ENCODE data around the gene HTRA1.

GRCh38 chr10:122546242-122546641 lies 84.9 kb downstream of the HTRA1 start:
- TF ChIP-seq POLR2A (IDR thresholded peaks at IDR 0.05; ENCODE audit: low read depth, low read length) (no peak), LARP7 (IDR thresholded peaks at IDR 0.05) (no peak), CREM (IDR thresholded peaks at IDR 0.05; ENCODE audit: low read depth) (no peak), SREBF2 (IDR thresholded peaks at IDR 0.05; ENCODE audit: low read length) (no peak), FOXM1 (IDR thresholded peaks at IDR 0.05; ENCODE audit: low read depth, low read length) (no peak), CHD2 (IDR thresholded peaks at IDR 0.05; ENCODE audit: borderline replicate concordance, low read depth, low read length) (no peak), CTCF (IDR thresholded peaks at IDR 0.05 in 2 of 3, conservative IDR thresholded peaks at IDR 0.05 in 1 of 3; ENCODE audit: control insufficient read depth in 2 of 3, extremely low read depth in 1 of 3, insufficient read depth in 1 of 3, low read depth in 3 of 3, low read length in 3 of 3) (no peak), KDM1A (IDR thresholded peaks at IDR 0.05; ENCODE audit: borderline replicate concordance) (no peak), MAX (IDR thresholded peaks at IDR 0.05; ENCODE audit: low read depth, low read length) (no peak), TBL1XR1 (IDR thresholded peaks at IDR 0.05; ENCODE audit: low read depth, low read length) (no peak), TARDBP (IDR thresholded peaks at IDR 0.05; ENCODE audit: borderline replicate concordance) (no peak)

Data from GM12878 (cell line).